Stomach (tissue), 9 donors: ENCODE results near the gene MATK. TPM values are rescaled to one million over a fixed set of nuclear protein-coding genes. Genes with fewer than 3 reads are reported as not detected.

Experiments used
- DNase-seq, 2 donors: peaks; one replicate each; pipeline versions ENCODE4 v3.0.0 to v3.0.0-alpha.2; 2013 to 2019
- H3K27ac ChIP-seq, 5 donors: fragments of 200-600 bp in 4 of 5; sonication (generic) in 4 of 5; one replicate each; pipeline ENCODE4 v1.5.1; 2013 to 2019; ENCODE audit warnings: mild to moderate bottlenecking in 1 of 5, moderate library complexity in 1 of 5
- H3K27me3 ChIP-seq, 3 donors: fragments of 200-600 bp; sonication (generic); one replicate each; pipeline ENCODE4 v1.5.1; 2017 to 2019; ENCODE audit warnings: mixed run types in 1 of 3
- H3K36me3 ChIP-seq, 4 donors: fragments of 200-600 bp; sonication (generic); 1 replicate in 3 of 4; 2 replicates in 1 of 4; pipeline ENCODE4 v1.5.1; 2016 to 2019
- H3K4me1 ChIP-seq, 4 donors: fragments of 200-600 bp; sonication (generic); one replicate each; pipeline ENCODE4 v1.5.1; 2016 to 2019
- H3K4me3 ChIP-seq, 4 donors: fragments of 200-600 bp; sonication (generic) in 3 of 4; one replicate each; pipeline ENCODE4 v1.5.1; 2016 to 2019; ENCODE audit warnings: mild to moderate bottlenecking in 1 of 4
- H3K9me3 ChIP-seq, 4 donors: fragments of 200-600 bp; sonication (generic); one replicate each; pipeline ENCODE4 v1.5.1; 2016 to 2019
- CTCF ChIP-seq, 7 experiments: fragments of 450-650 bp in 4 of 7; fragments of 200-600 bp in 3 of 7; sonication (generic) in 3 of 7; IDR thresholded peaks; one replicate each; pipeline ENCODE4 v1.5.1; 2016 to 2019; ENCODE audit warnings: antibody characterized with exemption in 7 of 7, control low read depth in 2 of 7, mild to moderate bottlenecking in 1 of 7
- EP300 ChIP-seq: sonication (generic); formaldehyde crosslinking; IDR thresholded peaks from one replicate; pipeline ENCODE4 v1.6.1; 2017; ENCODE audit warnings: antibody characterized with exemption
- POLR2A ChIP-seq, 4 donors: fragments of 450-650 bp; IDR thresholded peaks; one replicate each; pipeline ENCODE4 v1.6.1; 2016; ENCODE audit warnings: antibody characterized with exemption in 4 of 4, control low read depth in 2 of 4, mild to moderate bottlenecking in 1 of 4, moderate library complexity in 1 of 4
- POLR2AphosphoS5 ChIP-seq, 3 donors: sonication (generic); formaldehyde crosslinking; IDR thresholded peaks; one replicate each; pipeline ENCODE4 v1.6.1; 2016; ENCODE audit warnings: antibody characterized with exemption in 3 of 3
- WGBS, 5 donors: extraction: QIAGEN DNeasy Blood & Tissue Kit in 3 of 5; methylation state at CpG; one replicate each; pipeline versions ENCODE4 v1.1.5 to v1.1.7; 2013 to 2018; 5-methylcytosine and 5-hydroxymethylcytosine counted together
- intact Hi-C: fragments of 100-400 bp; cut with DNase I; formaldehyde crosslinking; loops from one replicate; pipeline ENCODE4 v1.15.1; 2023; ENCODE audit warnings: low total_unique reads
- polyA plus RNA-seq, 3 donors: library from polyadenylated mRNA; stranded (reverse); fragments of 200-250 nt; gene quantifications; one replicate each; pipeline ENCODE4 v1.2.3, GENCODE V29; 2013
- total RNA-seq, 5 donors: library from RNA; depleted of rRNA; stranded (reverse); fragments of >200 nt; gene quantifications; one replicate each; pipeline versions ENCODE4 v1.1.0 to v1.2.3, GENCODE V29; 2014 to 2016
- donor health status: healthy with polysubstance abuse.
- donor health status: Bipolar disorder and iron deficiency.
- donor health status: healthy.

The MATK gene
- total and polyA plus RNA-seq, 8 donors, result 1.4 to 48.7 (median 3.4) TPM; not detected in 1

GRCh38 chr19:3745363-3746045 is 40.7 kb downstream of the MATK start:
- no peaks in the 10 kb centered on the region for H3K4me1 ChIP-seq
- intact Hi-C loops, result no loop called here
- H3K27ac ChIP-seq, result no peak overlapping the region
- H3K9me3 ChIP-seq, result no peaks in the 10 kb centered on the region
- 64 to 87% (median 72%) methylated on average over 8 of the region's 8 CpGs for WGBS, 5 donors
- H3K27me3 ChIP-seq, result peaks cover 0 to 18% (median 0%) of the 10 kb centered on the region in 3 donors
- DNase-seq, result no peak
- no peak overlapping the region for H3K4me3 ChIP-seq
- TF ChIP-seq EP300 (no peak), CTCF (IDR thresholded peaks at IDR 0.05) (no peak), POLR2A (IDR thresholded peaks at IDR 0.05) (no peak), POLR2AphosphoS5 (IDR thresholded peaks at IDR 0.05) (no peak)
- peaks cover 6 to 83% (median 63%) of the 10 kb centered on the region in 4 donors for H3K36me3 ChIP-seq

- H3K4me3 ChIP-seq, result no peak overlapping the region
- intact Hi-C loops, result no loop called here
- peaks cover 0 to 87% (median 62%) of the 10 kb centered on the region in 4 donors for H3K36me3 ChIP-seq
- no peak for TF ChIP-seq POLR2AphosphoS5 (IDR thresholded peaks at IDR 0.05)
- TF ChIP-seq EP300, result no peak
- TF ChIP-seq CTCF (IDR thresholded peaks at IDR 0.05), result no peak
- TF ChIP-seq POLR2A (IDR thresholded peaks at IDR 0.05), result no peak
- WGBS, 5 donors, result 94 to 98% (median 97%) methylated on average over 2 of the region's 2 CpGs
- H3K4me1 ChIP-seq, result no peaks in the 10 kb centered on the region
- DNase-seq, result no peak
- no peaks in the 10 kb centered on the region for H3K9me3 ChIP-seq
- H3K27ac ChIP-seq, result no peak overlapping the region
- H3K27me3 ChIP-seq, result peaks cover 0 to 18% (median 0%) of the 10 kb centered on the region in 3 donors
Observed at GRCh38 chr19:3743486-3743885, 42.7 kb downstream of the MATK start.

- WGBS, 5 donors, result 95 to 100% (median 96%) methylated on average over 9 to 24 of the region's 24 CpGs
- Histone ChIP-seq H3K4me3 (no peak overlapping the region), H3K9me3 (no peaks in the 10 kb centered on the region), H3K36me3 (peaks cover 0 to 93% (median 59%) of the 10 kb centered on the region in 4 donors), H3K27ac (no peak overlapping the region), H3K4me1 (no peaks in the 10 kb centered on the region), H3K27me3 (no peaks in the 10 kb centered on the region)
- no peak for DNase-seq
- TF ChIP-seq POLR2A (IDR thresholded peaks at IDR 0.05), result no peak
- TF ChIP-seq CTCF (IDR thresholded peaks at IDR 0.05), result no peak
- no peak for TF ChIP-seq POLR2AphosphoS5 (IDR thresholded peaks at IDR 0.05)
- no peak for TF ChIP-seq EP300
- intact Hi-C loops, result no loop called here
Observed at GRCh38 chr19:3740431-3740830, 45.8 kb downstream of the MATK start.

- H3K27ac ChIP-seq, result no peak overlapping the region
- H3K9me3 ChIP-seq, result no peaks in the 10 kb centered on the region
- H3K4me1 ChIP-seq, result no peaks in the 10 kb centered on the region
- peaks cover 0 to 5% (median 0%) of the 10 kb centered on the region in 3 donors for H3K27me3 ChIP-seq
- WGBS, 5 donors, result 85 to 93% (median 92%) methylated on average over 22 to 32 of the region's 32 CpGs
- intact Hi-C loops, result no loop called here
- no peak for DNase-seq
- H3K36me3 ChIP-seq, result peaks cover 1 to 97% (median 70%) of the 10 kb centered on the region in 4 donors
- no peak for TF ChIP-seq CTCF (IDR thresholded peaks at IDR 0.05)
- no peak for TF ChIP-seq POLR2A (IDR thresholded peaks at IDR 0.05)
- no peak for TF ChIP-seq EP300
- TF ChIP-seq POLR2AphosphoS5 (IDR thresholded peaks at IDR 0.05), result no peak
- H3K4me3 ChIP-seq, result no peak overlapping the region
Observed at GRCh38 chr19:3738477-3739220, 47.5 kb downstream of the MATK start.
